NB4 (cell line): ENCODE data around the gene TRIM54.

Experiments used
- CTCF ChIP-seq: IDR thresholded peaks from one replicate; pipeline ENCODE4 v1.5.1; 2012; ENCODE audit warnings: low read depth, low read length
- MAX ChIP-seq: IDR thresholded peaks from 2 replicates; pipeline ENCODE4 v1.6.1; 2011; ENCODE audit warnings: low read depth, low read length
- MYC ChIP-seq: IDR thresholded peaks from 2 replicates; pipeline ENCODE4 v1.6.1; 2011; ENCODE audit warnings: low read depth, low read length
- POLR2A ChIP-seq: IDR thresholded peaks from 2 replicates; pipeline ENCODE4 v1.6.1; 2011; ENCODE audit warnings: mild to moderate bottlenecking; ENCODE audit not compliant: insufficient read length; ENCODE audit errors: extremely low read depth

GRCh38 chr2:27247893-27248292 lies 34.3 kb upstream of the TRIM54 start:
- no peak for TF ChIP-seq POLR2A
- no peak for TF ChIP-seq CTCF
- TF ChIP-seq MAX: no peak
- no peak for TF ChIP-seq MYC
